T-helper 2 cell treated with Interferon-gamma antibody and Interleukin-4, amounts not matched to agents 100 ng/mL and 5 ng/mL, for 36 hours (primary cell): ENCODE results near the gene FRMPD2. TPM values are rescaled to one million over a fixed set of nuclear protein-coding genes. Genes with fewer than 3 reads are reported as not detected.
"Not testable (repeated sequence)": the region's sequence is repeated elsewhere in the genome, so short reads cannot be mapped to it uniquely, and the experiment has no call there.

Experiments
- intact Hi-C: fragments of 100-400 bp; cut with micrococcal nuclease; formaldehyde crosslinking; loops from one replicate; pipeline ENCODE4 v1.15.1; 2023
- total RNA-seq: library from RNA; stranded (reverse); gene quantifications from 2 replicates; pipeline ENCODE4 v1.2.3, GENCODE V29; 2022

The FRMPD2 gene
- total RNA-seq, 1 donor from 2014 or later, result not detected

DNA sequence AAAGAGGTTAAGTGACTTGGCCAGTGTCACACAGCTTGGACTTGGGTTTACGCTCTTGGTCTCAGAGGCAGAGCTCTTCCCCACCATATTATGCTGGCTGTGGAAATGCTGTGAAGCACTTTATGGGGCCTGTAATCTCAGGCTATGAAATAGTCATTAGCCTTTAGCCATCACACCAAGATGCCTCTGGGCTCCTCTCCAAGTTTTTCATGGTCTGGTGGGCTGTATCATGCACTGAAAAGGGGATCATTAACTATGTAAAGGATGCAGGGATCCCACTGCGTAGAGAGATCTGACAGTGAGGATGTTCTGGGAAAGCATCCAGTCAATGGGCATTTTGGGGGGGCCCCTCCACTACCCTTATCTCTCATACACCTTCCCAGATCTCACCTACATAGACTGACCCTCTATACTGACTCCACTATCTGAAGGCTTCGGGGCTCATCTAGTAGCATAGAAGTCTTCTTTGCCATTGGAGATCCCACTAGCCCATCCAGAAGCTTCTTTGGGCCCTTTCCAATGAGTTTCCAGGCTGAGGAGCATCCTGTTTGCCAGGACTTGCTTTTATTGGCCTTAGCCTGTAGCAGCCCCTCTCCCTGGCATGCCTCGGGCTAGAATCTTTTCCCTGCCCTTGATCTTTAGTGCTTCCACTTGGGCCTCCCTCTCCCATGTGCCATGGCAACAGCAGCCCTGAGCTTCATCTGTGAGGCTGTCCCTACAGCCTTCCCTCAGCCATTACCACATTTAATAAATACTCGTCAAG lies 19.6 kb downstream of the FRMPD2 start:
- intact Hi-C loops, result no loop called here

DNA sequence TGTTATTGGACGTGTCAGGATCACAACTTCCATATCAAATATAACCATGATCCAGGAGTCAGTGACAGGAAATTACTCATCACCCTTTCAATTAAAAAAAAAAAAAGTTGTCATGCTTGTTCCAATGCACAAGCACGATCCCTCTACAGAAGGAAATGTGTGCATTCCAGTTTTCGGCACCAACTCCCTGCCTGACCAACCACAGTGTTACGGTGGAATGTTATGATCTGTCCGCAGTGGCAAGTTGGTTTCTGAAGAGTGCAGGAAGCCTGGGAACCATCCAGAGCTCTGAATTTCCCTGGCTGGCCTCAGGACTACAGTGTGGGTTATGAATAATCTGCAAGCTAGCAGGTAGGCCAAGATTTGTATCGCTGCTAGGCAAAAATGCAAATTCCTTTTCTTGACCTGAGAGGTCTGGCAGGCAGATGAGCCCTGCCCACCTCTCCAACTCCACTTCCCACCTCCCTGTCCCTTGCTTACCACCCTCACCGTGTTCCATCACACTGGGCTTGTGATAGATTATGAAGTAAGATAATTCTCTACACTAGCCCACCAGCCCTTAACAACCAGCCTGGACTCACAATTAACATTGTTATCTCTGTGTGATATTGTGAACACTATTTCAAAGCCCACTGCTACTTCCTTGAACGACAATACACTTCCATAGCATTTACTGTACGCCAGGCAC lies 20.4 kb downstream of the FRMPD2 start:
- intact Hi-C loops, result no loop called here

DNA sequence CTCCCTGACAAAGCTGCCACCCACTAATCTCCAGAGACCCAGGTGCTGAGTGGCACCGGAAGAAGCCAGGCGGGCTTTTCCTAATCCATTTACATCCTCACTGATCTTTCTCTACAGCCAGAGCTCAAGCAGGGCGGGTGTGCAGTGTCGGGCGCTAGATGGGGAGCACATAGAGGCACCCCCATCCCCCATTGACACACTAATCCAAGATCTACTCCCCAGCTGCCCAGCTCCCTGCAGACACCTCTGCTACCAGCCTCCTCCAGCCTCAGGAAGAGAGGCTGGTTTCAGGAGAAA lies 22.2 kb downstream of the FRMPD2 start:
- intact Hi-C loops, result no loop called here

DNA sequence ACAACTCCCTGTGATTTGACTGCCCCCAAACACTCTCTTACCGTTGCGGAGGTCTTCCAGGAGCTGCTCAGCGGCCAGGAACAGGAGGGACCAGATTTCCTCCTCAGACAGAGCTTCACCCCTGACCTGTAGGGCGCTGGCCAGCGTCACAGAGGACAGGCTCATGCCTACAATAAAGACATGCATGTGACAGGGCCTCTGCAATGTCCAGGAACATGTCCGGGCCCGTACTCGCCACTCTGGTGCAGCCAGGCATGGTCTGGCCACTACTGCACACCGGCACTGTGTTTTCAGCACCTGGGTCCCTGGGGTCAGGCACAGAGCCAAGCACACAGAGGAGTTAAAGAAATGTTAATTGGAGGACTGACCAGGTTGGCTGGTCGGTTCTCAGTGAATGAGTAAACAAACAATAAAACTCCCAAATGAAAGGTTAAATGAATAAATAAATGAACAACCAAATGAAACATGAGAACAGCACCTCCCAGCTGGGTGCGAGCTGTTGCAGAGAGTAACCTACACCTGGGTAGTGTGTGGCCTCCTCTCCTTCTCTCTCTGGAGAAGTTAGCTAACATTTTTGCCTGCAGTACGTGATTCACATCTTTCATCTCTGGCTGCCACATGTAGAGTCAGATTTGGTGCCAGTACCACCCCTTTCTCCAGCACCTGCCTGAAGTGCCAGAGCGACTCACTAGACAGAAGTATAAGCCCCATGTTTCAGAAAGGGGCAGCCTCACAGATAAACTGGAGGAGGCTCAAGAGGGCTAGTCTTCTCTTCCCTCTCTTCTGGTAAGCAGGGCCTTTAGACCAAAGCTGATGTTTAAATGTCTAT lies 22.8 kb downstream of the FRMPD2 start:
- intact Hi-C loops, result no loop called here

DNA sequence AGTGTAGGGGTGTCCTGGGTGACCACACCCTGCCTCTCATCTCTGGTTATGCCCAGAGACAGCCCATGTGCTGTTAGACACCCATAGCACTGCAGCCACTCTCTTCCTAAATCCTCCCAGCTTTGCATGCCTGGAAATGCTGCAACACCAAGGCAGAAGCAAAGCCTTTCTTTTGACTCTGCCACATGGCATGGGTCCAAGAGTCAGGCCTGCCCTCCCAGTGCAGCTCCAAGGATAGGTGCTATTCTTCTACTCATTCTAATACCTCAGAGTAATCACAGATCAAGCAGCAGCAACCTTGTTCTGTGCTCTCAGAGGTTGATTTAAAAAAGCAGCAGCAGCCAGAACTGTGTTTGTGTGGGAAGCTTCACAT lies 23.4 kb downstream of the FRMPD2 start:
- intact Hi-C loops, result no loop called here

DNA sequence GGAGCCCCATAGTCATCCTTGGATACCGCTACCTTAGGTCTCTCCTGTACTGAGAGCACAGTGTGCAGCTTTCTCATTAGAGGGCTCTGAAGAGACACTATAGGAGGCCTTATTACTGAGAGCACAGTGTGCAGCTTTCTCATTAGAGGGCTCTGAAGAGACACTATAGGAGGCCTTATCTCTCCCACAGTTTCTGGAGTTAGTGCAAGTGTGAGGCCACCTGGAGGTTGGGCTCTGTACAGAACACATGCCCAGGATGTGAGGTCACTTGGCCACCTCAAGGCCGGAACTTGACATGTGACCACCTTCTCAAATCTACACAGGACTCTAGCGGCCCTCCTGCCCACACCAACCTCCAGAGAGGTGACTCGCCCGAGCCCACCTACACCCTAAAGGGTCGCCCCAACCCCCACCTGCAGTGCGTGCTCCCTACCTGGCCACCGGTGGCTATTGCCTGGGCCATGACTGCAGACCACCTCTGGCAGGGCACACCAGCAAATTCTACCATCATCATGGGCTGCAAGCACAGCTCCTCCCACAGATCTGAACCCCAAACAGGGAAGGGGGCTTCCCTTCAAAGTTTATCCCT lies 24.6 kb downstream of the FRMPD2 start:
- intact Hi-C loops, result no loop called here

DNA sequence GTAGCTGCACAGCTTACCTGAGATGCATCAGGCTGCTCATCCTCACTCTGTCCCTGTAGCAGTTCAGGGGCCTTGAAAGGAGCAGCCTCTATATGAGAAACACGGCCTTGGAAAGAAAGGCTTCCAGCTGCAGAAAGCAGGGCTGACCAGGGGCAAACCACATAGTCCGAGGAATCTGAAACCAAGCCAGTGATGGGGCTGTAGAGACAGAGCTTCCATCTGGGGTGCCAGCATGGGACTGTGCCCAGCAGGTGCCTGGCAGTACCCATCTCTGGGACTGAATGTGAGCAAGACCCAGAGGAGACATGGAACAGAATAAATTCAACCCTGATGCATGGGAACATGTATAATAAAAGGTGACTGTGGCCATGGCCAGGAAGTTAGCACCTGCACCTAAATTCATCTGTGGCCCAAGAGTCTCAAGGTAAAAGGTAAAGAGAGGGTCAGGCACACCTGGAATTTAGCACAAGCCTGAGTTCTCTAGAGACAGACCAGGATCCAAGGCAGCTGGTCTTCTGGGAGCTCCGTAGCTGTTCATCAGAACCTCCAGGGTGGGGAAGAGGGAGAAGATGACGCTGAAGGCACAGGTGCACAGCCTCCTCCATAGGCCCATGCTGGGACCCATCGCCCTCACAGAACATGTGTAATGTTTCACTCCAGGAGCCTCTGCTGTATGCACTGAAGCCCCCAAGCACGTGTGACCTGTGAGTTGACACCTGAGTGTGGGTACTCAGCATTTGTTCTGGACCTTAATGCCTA lies 25.3 kb downstream of the FRMPD2 start:
- intact Hi-C loops, result no loop called here

DNA sequence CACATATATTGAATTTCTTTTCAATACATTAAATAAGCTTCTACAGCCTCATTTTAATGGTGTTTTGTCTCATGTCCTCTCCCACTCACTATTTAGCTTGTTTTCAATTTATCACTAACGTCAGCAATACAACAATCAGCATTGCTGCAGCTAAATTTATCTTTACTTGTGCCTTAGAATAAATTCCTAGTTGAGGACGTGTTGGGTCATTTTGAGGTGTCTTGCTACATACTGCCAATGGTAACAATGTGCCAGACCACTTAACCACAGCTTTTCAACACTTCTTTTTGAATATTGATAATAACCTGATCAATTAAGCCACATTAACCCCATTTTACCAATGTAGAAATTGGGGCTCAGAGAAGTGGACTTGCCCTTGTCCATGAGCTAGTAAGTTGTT lies 26.0 kb downstream of the FRMPD2 start:
- intact Hi-C loops, result no loop called here

DNA sequence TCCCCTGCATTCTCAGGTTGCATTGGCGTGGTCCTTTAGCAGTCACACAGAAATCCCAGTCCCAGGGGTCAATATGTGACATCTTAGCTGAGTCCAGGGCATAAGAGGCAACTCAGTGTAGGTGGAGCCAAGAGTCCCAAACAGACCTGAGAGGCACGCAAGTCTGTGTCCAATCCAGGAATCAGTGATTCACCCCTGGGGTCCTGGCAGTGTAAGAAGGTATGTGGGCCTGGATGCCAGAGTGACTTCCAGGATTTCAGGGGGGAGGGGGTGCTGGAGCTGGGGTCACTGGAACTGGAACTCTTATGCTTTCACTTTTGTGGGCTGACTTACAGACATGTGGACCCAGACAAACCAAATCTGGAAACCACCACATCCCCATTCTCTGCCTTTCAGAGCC lies 26.8 kb downstream of the FRMPD2 start:
- intact Hi-C loops, result no loop called here

DNA sequence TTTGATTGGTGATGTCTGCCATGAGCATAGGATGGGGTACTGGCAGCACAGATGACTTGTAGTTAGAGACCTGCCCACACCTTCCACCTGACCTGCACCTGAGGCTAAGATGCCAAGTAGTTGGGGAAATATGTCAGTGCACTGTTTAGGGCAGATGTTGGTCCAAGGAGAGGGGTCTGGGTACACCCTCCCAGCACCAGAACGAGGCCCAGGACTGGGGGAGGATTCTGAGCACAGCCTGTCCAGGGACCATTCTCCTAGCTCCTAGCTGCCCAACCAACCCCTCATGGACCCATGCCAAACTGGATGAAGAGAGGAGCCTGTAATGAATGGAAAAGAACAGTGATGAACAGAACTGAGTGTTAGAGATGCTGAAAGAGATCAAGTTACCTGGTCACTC lies 28.0 kb downstream of the FRMPD2 start:
- intact Hi-C loops, result no loop called here

DNA sequence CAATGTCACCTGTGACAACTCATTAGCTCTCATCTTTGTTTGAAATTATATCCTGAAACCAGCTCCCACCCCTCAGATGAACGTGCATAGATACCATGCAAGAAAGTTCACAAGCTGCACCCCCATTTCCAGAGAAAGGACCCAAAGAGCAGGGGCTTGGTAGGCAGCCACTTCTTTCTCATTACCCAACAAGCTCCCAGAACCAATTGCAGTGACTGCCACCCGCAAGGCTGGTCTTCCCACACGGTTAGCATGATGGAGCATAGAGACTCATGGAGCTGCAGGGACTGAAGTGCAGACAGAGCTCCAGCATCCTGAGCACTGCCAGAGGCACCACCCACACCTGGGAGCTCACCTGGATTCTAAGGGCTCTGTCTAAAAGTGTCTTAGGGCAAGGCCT lies 28.5 kb downstream of the FRMPD2 start:
- intact Hi-C loops, result no loop called here

DNA sequence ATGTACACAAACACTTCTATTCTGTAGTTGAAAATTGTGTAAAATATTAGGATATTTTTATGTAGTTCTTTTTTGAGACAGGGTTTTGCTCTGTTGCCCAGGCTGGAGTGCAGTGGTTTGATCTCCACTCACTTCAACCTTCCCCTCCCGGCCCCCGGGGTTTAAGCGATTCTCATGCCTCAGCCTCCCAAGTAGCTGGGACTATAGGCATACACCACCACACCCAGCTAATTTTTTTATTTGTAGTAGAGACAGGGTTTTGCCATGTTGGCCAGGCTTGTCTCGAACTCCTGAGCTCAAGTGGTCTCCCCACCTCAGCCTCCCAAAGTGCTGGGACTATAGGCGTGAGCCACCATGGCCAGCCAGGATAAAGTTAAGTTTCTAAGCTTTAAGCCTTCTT lies 30.6 kb downstream of the FRMPD2 start:
- intact Hi-C loops, result not testable (repeated sequence)

DNA sequence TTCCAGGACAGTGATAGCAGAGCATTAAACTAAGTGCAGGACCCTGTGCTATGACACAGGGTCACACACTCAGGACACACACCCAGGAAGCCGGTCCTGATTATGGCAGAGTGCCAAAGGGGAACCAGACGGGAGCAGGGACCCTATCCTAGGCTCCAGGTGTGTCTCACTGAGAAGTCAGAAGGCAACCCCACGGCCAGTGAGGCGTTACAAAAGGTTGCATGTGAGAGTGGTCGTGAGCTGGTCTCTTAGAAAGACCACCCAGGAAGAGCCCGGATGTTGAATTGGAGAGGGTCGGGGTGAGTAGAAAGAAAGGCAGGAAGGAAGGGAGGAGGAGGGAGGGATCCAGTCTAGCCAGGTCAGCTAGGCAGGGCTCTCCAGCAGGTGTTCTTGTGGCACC lies 31.0 kb downstream of the FRMPD2 start:
- intact Hi-C loops, result no loop called here

DNA sequence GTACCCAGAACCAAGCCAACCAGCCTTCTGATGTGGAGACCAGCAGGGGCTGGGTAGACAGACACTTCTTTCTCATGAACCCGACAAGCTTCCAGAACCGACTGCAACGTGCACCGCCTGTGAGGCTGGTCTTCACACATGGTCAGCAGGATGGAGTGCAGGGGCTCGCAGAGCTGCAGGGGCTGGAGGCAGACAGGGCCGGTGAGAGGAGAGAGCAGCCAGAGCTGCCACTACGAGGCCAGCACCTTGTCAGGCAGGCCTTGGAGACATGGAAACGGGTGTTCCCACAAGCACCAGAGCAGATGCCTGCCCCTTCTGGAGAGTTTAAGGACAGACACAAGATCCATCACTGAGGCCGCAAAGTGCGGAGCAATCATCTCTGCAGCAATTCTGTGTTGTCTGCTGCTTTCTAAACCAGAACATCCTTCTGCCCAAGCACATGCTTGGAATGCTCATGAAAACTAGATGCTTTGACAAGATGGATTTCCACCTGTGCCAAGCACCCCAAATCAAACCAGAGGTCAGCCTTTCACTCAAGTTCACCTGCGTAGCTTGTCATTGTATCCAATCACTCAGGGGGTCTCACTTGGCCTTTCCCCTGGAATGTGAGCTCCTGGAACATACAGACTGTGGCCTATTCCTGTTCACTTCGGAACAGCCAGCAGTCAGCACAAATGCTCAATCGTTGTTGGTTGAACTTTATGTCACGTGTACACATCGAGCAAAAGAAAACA lies 32.2 kb downstream of the FRMPD2 start:
- intact Hi-C loops, result no loop called here

DNA sequence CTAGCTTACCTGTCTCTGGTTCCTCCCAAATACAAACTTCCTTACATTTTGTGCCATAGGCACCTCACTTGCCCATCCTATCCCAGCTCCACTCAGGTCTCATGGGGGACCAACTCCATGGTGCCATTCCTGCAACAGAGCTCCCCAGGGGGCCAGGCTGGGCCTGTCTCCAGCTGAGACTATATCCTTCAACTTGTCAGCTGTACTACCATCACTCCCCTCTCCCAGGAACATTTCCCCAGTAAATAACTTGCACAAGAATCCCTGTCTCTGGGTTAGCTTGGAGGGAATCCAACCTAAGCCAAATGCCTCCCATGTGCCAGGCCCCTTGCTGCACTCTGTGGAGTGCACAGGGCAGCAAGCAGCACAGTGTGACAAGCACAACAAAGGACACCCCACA lies 33.2 kb downstream of the FRMPD2 start:
- intact Hi-C loops, result no loop called here

DNA sequence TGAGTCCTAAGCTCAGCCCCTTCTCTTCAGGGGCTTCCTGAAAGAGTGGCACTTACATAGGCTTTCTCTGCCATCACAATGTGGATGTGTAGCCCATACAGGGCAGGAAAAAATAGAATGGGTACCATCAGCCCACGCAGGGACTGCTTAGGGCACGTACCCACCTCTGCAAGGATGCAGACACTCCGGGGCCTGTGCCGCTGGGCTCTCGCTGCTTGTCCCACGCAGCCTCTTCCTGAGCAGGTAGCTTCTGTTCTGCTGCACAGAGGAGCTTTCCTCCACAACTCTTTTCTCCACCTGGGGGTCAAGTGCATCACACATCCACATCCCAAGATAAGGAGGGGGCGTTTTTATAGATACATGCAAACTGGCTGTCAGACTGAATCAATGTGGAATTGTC lies 34.3 kb downstream of the FRMPD2 start:
- intact Hi-C loops, result no loop called here

DNA sequence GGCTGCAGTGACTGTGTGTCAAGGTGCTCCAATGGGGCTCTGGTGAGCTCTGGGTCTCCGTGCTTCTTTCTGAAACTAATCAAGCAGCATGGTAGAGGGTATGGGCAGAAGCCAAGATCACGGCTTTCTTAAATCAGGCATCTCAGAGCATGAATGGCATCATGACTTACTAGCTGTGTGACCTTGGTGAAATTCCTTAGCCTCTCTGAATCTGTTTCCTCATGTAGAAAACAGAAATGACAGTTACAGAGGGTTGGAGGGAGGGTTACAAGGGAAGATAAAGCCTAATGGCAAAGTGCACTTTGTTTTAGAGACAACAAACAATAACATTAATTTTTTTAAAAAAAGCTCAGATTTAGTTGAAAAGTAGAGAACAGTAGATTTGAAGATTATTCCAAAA lies 34.9 kb downstream of the FRMPD2 start:
- intact Hi-C loops, result no loop called here

DNA sequence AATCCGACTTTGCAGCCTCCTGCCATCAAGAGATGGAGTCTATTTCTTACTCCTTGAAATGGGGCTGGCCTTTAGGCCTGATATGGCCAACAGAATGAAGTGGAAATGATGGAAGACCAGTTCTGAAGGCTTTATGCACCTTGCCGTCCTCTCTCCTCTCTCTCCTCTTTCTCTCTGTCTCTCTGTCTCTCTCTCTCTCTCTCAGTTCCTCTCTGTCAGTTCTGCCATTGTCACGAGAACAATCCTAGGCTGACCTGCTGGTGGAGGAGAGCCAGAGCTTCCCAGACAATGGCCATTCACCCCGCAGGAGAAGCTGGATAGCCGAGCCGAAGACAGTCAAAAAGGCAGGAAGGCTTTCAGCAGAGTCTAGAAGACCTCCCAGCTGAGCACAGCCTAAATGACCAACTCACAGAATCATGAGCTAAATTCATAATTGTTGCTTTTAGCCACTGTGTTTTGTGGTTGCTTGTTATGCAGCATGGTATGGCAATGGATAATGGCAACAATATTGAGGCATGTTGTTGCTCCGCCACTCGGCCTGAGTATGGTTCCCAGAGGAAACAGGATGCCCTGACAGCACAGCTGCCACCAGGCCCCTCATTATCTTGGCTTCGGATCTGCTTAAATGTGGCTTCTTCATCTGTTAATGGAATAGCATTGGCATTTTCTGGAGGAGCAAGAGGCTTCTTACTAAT lies 35.5 kb downstream of the FRMPD2 start:
- intact Hi-C loops, result no loop called here

DNA sequence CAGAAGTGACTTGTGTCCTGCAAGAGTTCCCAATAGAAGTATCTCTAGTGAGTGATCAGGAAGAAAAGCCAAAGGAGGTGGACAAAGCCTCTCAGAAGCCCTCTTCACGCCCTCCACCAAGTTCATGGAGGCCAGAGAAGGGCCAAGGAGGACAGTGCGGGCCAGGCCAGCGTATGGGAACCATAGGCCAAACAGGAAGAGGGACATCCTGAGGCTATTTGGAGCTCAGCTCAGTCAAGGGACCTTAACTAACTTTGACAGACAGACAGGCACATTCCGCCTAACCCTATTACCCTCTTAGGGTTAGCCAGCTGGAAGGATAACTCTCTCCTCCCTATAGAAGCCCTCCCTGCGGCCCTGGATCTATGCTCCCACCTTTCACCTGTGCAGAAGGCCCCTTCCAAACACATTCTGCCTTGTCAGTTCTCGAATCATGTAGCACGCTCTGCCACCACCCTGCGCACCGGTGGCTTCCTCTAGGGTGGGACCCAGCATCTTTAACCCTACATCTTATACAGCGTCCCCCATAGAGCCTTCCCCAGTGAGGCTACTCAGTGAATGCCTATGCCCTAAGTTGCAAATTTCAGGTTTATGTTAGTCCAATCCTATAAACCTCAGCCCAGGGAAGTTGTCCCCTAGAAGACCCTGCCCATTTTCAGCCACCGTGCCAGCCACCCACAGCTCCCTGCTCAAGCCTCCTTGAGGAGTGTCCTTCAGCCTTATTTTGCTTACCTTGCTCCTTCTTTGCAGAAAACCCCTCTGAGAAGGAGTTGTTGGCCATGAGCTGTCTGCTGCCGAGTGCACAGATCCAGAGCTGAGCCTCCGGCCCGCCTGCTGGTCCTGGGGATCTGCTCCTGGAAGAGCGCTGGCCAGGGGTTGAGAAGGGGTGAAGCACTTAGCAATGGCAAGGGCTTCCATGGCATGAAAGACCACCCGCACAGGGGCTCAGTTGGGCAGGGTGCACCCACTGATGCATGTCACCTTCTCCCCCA lies 36.9 kb downstream of the FRMPD2 start:
- intact Hi-C loops, result no loop called here
